SU-DHL-6 (cell line): ENCODE results near the gene AP1G2.

ENCODE experiments used
- H2AFZ ChIP-seq: fragments of 200-600 bp; sonication (generic); 2 replicates; pipeline ENCODE4 v1.6.1; 2014; ENCODE audit warnings: low read depth, mild to moderate bottlenecking, moderate library complexity, mixed read lengths, antibody characterized with exemption, low read length; ENCODE audit not compliant: severe bottlenecking
- H3F3A ChIP-seq: fragments of 200-600 bp; shearing (Covaris generic); 2 replicates; pipeline ENCODE4 v1.6.0; 2016; ENCODE audit warnings: antibody characterized with exemption, mild to moderate bottlenecking; ENCODE audit not compliant: insufficient read depth
- H3K27ac ChIP-seq: fragments of 200-600 bp; sonication (generic); 2 replicates; pipeline ENCODE4 v1.5.1; 2016; ENCODE audit warnings: low read depth, mild to moderate bottlenecking, low read length, moderate library complexity, mixed read lengths
- H3K27me3 ChIP-seq: fragments of 200-600 bp; sonication (generic), shearing (Covaris generic); 2 replicates; pipeline ENCODE4 v1.6.0; 2014; ENCODE audit warnings: mild to moderate bottlenecking, low read length
- H3K36me3 ChIP-seq: fragments of 200-600 bp; sonication (generic); 2 replicates; pipeline ENCODE4 v1.6.1; 2014; ENCODE audit warnings: mild to moderate bottlenecking, low read length, mixed read lengths
- H3K4me2 ChIP-seq: fragments of 300-600, 200-600 bp; shearing (Covaris generic), sonication (generic); 2 replicates; pipeline ENCODE4 v1.6.0; 2014; ENCODE audit warnings: low read length, low read depth, mild to moderate bottlenecking; ENCODE audit not compliant: poor library complexity, severe bottlenecking
- H3K4me3 ChIP-seq: fragments of 200-600 bp; sonication (generic); 2 replicates; pipeline ENCODE4 v1.5.1; 2014; ENCODE audit warnings: antibody characterized with exemption, low read length, mild to moderate bottlenecking, mixed read lengths; ENCODE audit not compliant: insufficient read depth, poor library complexity, severe bottlenecking
- H3K79me2 ChIP-seq: fragments of 200-600 bp; sonication (generic); 2 replicates; pipeline ENCODE4 v1.6.1; 2014; ENCODE audit warnings: mild to moderate bottlenecking, low read length, moderate library complexity; ENCODE audit not compliant: insufficient read depth
- H3K9ac ChIP-seq: fragments of 200-600 bp; sonication (generic); 2 replicates; pipeline ENCODE4 v1.7.0; 2014; ENCODE audit warnings: mild to moderate bottlenecking, low read length
- H3K9me2 ChIP-seq: fragments of 200-600 bp; sonication (generic); replicated peaks from 2 replicates; pipeline ENCODE4 v1.6.1; 2014; ENCODE audit warnings: low read length; ENCODE audit not compliant: insufficient read depth
- H3K9me3 ChIP-seq: fragments of 200-600 bp; sonication (generic); 2 replicates; pipeline ENCODE4 v1.6.1; 2014; ENCODE audit warnings: low read length, mixed read lengths; ENCODE audit not compliant: insufficient read depth
- H4K20me1 ChIP-seq: fragments of 200-600 bp; sonication (generic); 2 replicates; pipeline ENCODE4 v1.6.1; 2014; ENCODE audit warnings: low read depth, mild to moderate bottlenecking, antibody characterized with exemption, low read length, moderate library complexity, mixed read lengths
- EZH2phosphoT487 ChIP-seq: fragments of 200-600 bp; sonication (generic), shearing (Covaris generic); conservative IDR thresholded peaks from 2 replicates; pipeline ENCODE4 v1.6.1; 2018; ENCODE audit warnings: mild to moderate bottlenecking, antibody characterized with exemption, low read length, moderate library complexity, mixed read lengths
- TF ChIP-seq, protein P1 (sequence below): fragments of 200-600 bp; sonication (generic); IDR thresholded peaks from one replicate; pipeline ENCODE4 v1.5.1; 2017; ENCODE audit warnings: antibody characterized with exemption, mild to moderate bottlenecking, low read length, moderate library complexity; ENCODE audit not compliant: insufficient read depth, poor library complexity, severe bottlenecking

The AP1G2 gene

DNA sequence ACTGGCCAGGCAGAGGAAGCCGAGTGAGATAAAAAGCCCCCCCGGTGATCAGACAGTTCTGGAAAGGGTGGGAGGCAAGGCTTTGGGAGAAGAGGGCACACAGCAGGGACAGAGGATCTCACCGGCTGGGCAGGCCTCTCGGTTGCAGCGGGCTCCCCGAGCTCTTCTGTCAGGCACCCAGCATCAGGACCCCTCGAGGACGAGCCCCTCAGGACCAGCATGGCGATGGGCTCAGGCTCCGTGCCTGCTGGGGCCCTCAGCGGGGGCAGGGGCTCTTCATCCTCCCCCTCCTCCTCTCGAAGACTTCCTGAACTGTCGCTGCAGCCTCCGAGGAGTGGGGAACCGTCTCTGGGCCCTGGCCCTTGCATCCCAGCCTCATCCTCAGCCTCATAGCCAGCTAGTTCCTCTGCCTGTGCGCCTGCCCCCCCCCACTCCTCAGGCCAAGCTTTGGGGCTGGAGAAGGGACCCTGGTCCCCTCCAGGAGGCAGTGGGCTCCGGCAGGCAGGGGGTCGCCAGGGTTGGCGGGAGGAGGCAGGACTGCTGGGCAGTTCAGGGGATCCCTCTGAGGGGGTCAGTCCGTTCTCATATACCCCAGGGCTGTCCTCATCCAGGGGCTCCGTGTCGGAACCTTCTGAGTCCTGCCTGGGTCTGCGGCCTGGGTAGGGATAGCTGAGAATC, 3.4 kb upstream of the AP1G2 start:
- H2AFZ ChIP-seq, result no peak overlapping the region
- no peaks in the 10 kb centered on the region for H3K9me2 ChIP-seq
- no peak overlapping the region for H3K4me3 ChIP-seq
- H3K27me3 ChIP-seq, result no peaks in the 10 kb centered on the region
- H3K27ac ChIP-seq, result no peak overlapping the region
- H3K79me2 ChIP-seq, result peaks cover 16% of the 10 kb centered on the region
- no peak overlapping the region for H3K9ac ChIP-seq
- H3K4me2 ChIP-seq, result no peak overlapping the region
- H3K36me3 ChIP-seq, result no peaks in the 10 kb centered on the region
- TF ChIP-seq, protein P1, sequence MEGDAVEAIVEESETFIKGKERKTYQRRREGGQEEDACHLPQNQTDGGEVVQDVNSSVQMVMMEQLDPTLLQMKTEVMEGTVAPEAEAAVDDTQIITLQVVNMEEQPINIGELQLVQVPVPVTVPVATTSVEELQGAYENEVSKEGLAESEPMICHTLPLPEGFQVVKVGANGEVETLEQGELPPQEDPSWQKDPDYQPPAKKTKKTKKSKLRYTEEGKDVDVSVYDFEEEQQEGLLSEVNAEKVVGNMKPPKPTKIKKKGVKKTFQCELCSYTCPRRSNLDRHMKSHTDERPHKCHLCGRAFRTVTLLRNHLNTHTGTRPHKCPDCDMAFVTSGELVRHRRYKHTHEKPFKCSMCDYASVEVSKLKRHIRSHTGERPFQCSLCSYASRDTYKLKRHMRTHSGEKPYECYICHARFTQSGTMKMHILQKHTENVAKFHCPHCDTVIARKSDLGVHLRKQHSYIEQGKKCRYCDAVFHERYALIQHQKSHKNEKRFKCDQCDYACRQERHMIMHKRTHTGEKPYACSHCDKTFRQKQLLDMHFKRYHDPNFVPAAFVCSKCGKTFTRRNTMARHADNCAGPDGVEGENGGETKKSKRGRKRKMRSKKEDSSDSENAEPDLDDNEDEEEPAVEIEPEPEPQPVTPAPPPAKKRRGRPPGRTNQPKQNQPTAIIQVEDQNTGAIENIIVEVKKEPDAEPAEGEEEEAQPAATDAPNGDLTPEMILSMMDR, result no peak
- no peak for TF ChIP-seq EZH2phosphoT487
- H3F3A ChIP-seq, result peaks cover 9% of the 10 kb centered on the region; the same call in 1 of the 2 replicates
- H4K20me1 ChIP-seq, result no peaks in the 10 kb centered on the region
- H3K9me3 ChIP-seq, result no peaks in the 10 kb centered on the region

DNA sequence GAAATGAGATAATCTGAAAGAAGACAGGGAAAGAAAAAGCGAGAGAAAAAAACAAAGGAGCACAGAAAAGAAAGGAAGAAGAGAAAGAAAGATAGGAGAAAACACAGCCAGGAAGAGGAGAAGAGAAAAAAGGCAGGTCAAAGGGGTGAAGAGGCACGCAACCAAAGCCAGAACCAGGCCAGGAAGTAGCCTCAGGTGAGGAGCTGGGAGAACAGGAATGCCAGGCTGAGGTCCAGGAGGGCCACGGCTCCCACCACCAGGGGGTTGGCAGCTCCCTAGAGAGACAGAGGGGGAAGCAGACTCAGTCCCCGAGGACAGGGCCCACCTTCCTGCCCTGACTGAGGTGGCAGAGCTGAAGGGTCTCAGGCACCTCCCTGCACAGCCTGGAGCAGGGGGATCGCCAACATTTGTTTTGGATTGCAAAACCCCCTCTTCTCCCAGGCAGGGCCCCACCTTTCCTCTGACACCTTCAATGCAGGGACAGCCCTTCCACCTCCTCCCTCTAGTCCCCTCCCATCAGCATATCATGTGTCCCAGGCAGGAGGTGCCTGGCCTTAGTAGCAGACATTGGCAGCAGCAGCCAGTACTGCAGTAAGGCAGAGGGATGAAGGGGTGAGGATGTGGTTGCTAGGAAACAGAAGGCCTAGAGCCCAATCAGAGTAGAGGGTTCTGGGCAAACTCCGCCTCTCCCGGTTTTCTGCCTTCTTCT, 2.0 kb upstream of the AP1G2 start:
- Histone ChIP-seq H2AFZ (no peak overlapping the region), H3K36me3 (no peaks in the 10 kb centered on the region), H3K4me2 (no peak overlapping the region), H3K27ac (no peak overlapping the region), H3K9me3 (no peaks in the 10 kb centered on the region), H3K9ac (no peak overlapping the region), H3K79me2 (peaks cover 18% of the 10 kb centered on the region), H3K4me3 (no peak overlapping the region), H3F3A (peaks cover 9% of the 10 kb centered on the region; the same call in 1 of the 2 replicates), H3K27me3 (no peaks in the 10 kb centered on the region), H4K20me1 (no peaks in the 10 kb centered on the region), H3K9me2 (no peaks in the 10 kb centered on the region)
- TF ChIP-seq EZH2phosphoT487, result no peak
- TF ChIP-seq, protein P1, result no peak

DNA sequence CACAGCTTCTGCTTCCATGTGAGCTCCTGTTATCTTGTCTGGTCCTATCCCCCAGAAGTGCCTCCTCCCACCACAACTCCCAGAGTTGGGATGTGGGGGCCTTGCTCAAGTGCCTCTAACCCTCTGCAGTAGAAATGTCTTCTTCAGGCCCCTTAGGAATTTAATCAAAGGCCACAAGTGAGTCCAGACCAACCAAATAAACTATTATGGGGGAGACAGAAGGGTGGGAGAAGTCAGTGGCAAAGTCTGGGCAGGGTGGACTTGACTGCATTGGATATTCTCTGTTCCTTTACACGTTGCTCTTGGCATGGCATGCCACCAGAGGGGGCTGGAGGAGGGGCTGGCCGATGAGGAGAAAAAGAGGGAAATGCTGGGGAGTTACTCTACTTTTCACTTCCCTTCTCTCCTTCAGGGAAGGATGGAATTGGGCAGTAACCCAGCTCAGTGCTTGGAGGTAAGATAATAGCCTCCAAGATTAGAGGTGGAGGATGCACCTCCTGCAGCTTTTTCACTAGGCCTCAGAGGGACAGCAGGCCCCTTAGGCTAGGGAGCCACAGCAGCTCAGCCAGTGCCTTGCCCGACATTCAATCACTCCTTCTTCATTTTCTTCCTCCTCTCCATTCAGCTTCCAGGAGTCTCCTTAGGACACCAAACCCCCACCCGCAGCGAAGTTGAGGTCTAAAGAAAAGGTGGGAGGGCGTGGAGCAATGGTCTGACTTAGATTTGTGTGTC, 1.2 kb upstream of the AP1G2 start:
- H3F3A ChIP-seq, result peaks cover 9% of the 10 kb centered on the region; the same call in 1 of the 2 replicates
- TF ChIP-seq, protein P1, result peak; percentile 26
- TF ChIP-seq EZH2phosphoT487, result no peak
- no peaks in the 10 kb centered on the region for H3K36me3 ChIP-seq
- peak overlapping the region; percentile 80; the same call in 1 of the 2 replicates for H3K9ac ChIP-seq
- no peak overlapping the region for H3K27ac ChIP-seq
- no peak overlapping the region for H2AFZ ChIP-seq
- H3K4me2 ChIP-seq, result peak overlapping the region; percentile 98
- H3K79me2 ChIP-seq, result peaks cover 18% of the 10 kb centered on the region
- H3K27me3 ChIP-seq, result no peaks in the 10 kb centered on the region
- H4K20me1 ChIP-seq, result no peaks in the 10 kb centered on the region
- H3K4me3 ChIP-seq, result no peak overlapping the region
- no peaks in the 10 kb centered on the region for H3K9me3 ChIP-seq
- no peaks in the 10 kb centered on the region for H3K9me2 ChIP-seq
